IMR-90 (cell line): Measurements from ENCODE around the gene TPCN1. TPM values are rescaled to one million over a fixed set of nuclear protein-coding genes. Genes with fewer than 3 reads are reported as not detected.

ENCODE experiments used
- ATAC-seq: fragments of 200-7000 bp; cut with Tn5 transposase; 2 replicates; pipeline ENCODE4 v1.9.1; 2020; ENCODE audit warnings: low read depth, mild to moderate bottlenecking, moderate library complexity
- BruUV-seq: library from RNA; stranded (reverse); fragments of 400-500 nt; replicated peaks from 2 replicates; lab custom pipeline; 2021; lab: Mats Ljungman, UMichigan
- CTCF ChIA-PET: fragments of 300-600 bp; formaldehyde crosslinking; extraction: SDS; loops from one replicate; lab custom pipeline; 2021; ENCODE audit warnings: antibody characterized with exemption; lab: Yijun Ruan, JAX
- POLR2A ChIA-PET: fragments of 300-600 bp; sonication (Branson Sonifier 250); formaldehyde crosslinking; loops from one replicate; lab custom pipeline; 2022; ENCODE audit warnings: antibody characterized with exemption; ENCODE audit not compliant: unreplicated experiment; lab: Charles Lee
- DNase-seq: peaks from one replicate; pipeline ENCODE4 v3.0.0; 2013
- H2AFZ ChIP-seq: replicated peaks from 2 replicates; pipeline ENCODE3; 2013; ENCODE audit warnings: low read length, mild to moderate bottlenecking; ENCODE audit not compliant: poor library complexity
- H2AK5ac ChIP-seq: 2 replicates; pipeline ENCODE4 v1.6.1; 2013; ENCODE audit warnings: low read depth, low read length, inconsistent platforms
- H2AK9ac ChIP-seq: replicated peaks from 2 replicates; pipeline ENCODE3; 2013; ENCODE audit warnings: mild to moderate bottlenecking, low read depth, low read length, moderate library complexity; ENCODE audit not compliant: poor library complexity
- H2BK120ac ChIP-seq: 2 replicates; pipeline ENCODE4 v1.6.1; 2013; ENCODE audit warnings: low read depth, low read length, inconsistent platforms
- H2BK15ac ChIP-seq: 3 replicates; pipeline ENCODE4 v1.6.1; 2013; ENCODE audit warnings: low read depth, low read length, inconsistent platforms
- H2BK20ac ChIP-seq: 2 replicates; pipeline ENCODE4 v1.6.1; 2013; ENCODE audit warnings: low read depth, mild to moderate bottlenecking, inconsistent platforms, low read length, moderate library complexity
- H2BK5ac ChIP-seq: 2 replicates; pipeline ENCODE4 v1.6.1; 2013; ENCODE audit warnings: mild to moderate bottlenecking, low read depth, low read length, inconsistent platforms; ENCODE audit not compliant: poor library complexity, severe bottlenecking
- H3K14ac ChIP-seq: replicated peaks from 2 replicates; pipeline ENCODE4 v1.6.1; 2013; ENCODE audit warnings: low read depth, low read length, inconsistent platforms
- H3K18ac ChIP-seq: 2 replicates; pipeline ENCODE4 v1.6.1; 2013; ENCODE audit warnings: low read depth, low read length, control low read depth
- H3K23ac ChIP-seq: 2 replicates; pipeline ENCODE4 v1.6.1; 2013; ENCODE audit warnings: low read depth, low read length, inconsistent platforms
- H3K27ac ChIP-seq: 2 replicates; pipeline ENCODE4 v1.5.1; 2013; ENCODE audit warnings: mild to moderate bottlenecking, control low read depth, low read length; ENCODE audit not compliant: insufficient read depth
- H3K27me3 ChIP-seq: 2 replicates; pipeline ENCODE4 v1.6.1; 2013; ENCODE audit warnings: low read length; ENCODE audit not compliant: control insufficient read depth, insufficient read depth
- H3K36me3 ChIP-seq: 2 replicates; pipeline ENCODE4 v1.6.1; 2013; ENCODE audit warnings: low read length, mixed read lengths; ENCODE audit not compliant: control insufficient read depth, insufficient read depth
- H3K4ac ChIP-seq: 2 replicates; pipeline ENCODE4 v1.6.1; 2013; ENCODE audit warnings: low read depth, low read length, inconsistent platforms
- H3K4me1 ChIP-seq: 2 replicates; pipeline ENCODE4 v1.6.1; 2013; ENCODE audit warnings: low read length, mixed read lengths; ENCODE audit not compliant: control insufficient read depth, insufficient read depth
- H3K4me2 ChIP-seq: 2 replicates; pipeline ENCODE4 v1.6.1; 2013; ENCODE audit warnings: low read depth, mild to moderate bottlenecking, control low read depth, low read length, moderate library complexity
- H3K4me3 ChIP-seq: 2 replicates; pipeline ENCODE4 v1.5.1; 2013; ENCODE audit warnings: low read depth, mild to moderate bottlenecking, control low read depth, low read length, moderate library complexity; ENCODE audit not compliant: insufficient read depth
- H3K56ac ChIP-seq: 2 replicates; pipeline ENCODE4 v1.6.1; 2013; ENCODE audit warnings: low read length, inconsistent platforms; ENCODE audit not compliant: insufficient read depth; ENCODE audit errors: extremely low read depth
- H3K79me1 ChIP-seq, 2 experiments: 2 replicates each; pipeline ENCODE4 v1.6.1; 2013; ENCODE audit warnings: low read length in 2 of 2, inconsistent platforms in 1 of 2, low read depth in 1 of 2
- H3K9ac ChIP-seq: 2 replicates; pipeline ENCODE4 v1.6.1; 2013; ENCODE audit warnings: low read depth, low read length, control low read depth
- H3K9me1 ChIP-seq: 2 replicates; pipeline ENCODE4 v1.6.1; 2013; ENCODE audit warnings: low read length, inconsistent platforms; ENCODE audit not compliant: insufficient read depth
- H3K9me3 ChIP-seq: 2 replicates; pipeline ENCODE4 v1.6.1; 2013; ENCODE audit warnings: low read length; ENCODE audit not compliant: control insufficient read depth, insufficient read depth
- H4K20me1 ChIP-seq: 2 replicates; pipeline ENCODE4 v1.6.1; 2013; ENCODE audit warnings: low read length, inconsistent platforms; ENCODE audit not compliant: insufficient read depth
- H4K5ac ChIP-seq: 2 replicates; pipeline ENCODE4 v1.6.1; 2013; ENCODE audit warnings: mild to moderate bottlenecking, low read depth, low read length, control low read depth
- H4K8ac ChIP-seq, 2 experiments: 2 replicates each; pipeline ENCODE4 v1.6.1; 2013; ENCODE audit warnings: low read depth in 2 of 2, low read length in 2 of 2, control low read depth in 1 of 2, inconsistent platforms in 1 of 2
- H4K91ac ChIP-seq: 2 replicates; pipeline ENCODE4 v1.6.1; 2013; ENCODE audit warnings: low read depth, low read length, inconsistent platforms; ENCODE audit not compliant: insufficient read depth
- BHLHE40 ChIP-seq: fragments of 150-350 bp; IDR thresholded peaks from 2 replicates; pipeline ENCODE4 v1.6.1; 2016; ENCODE audit warnings: mild to moderate bottlenecking, low read depth, low read length
- CEBPB ChIP-seq: IDR thresholded peaks from 2 replicates; pipeline ENCODE4 v1.6.1; 2012; ENCODE audit warnings: low read depth, low read length, improper control_type of control experiment
- CHD1 ChIP-seq: IDR thresholded peaks from 2 replicates; pipeline ENCODE4 v1.6.1; 2012; ENCODE audit warnings: low read depth, low read length, improper control_type of control experiment
- CTCF ChIP-seq: conservative IDR thresholded peaks from 2 replicates; pipeline ENCODE4 v1.5.1; 2012; ENCODE audit warnings: mild to moderate bottlenecking, low read depth, low read length, improper control_type of control experiment
- ELK1 ChIP-seq: fragments of 150-350 bp; IDR thresholded peaks from 2 replicates; pipeline ENCODE4 v1.6.1; 2016; ENCODE audit warnings: low read depth, mild to moderate bottlenecking, low read length, moderate library complexity, borderline replicate concordance
- FOS ChIP-seq: fragments of 150-350 bp; IDR thresholded peaks from 2 replicates; pipeline ENCODE4 v1.6.1; 2016; ENCODE audit warnings: low read depth, low read length
- MAFK ChIP-seq: IDR thresholded peaks from 2 replicates; pipeline ENCODE4 v1.6.1; 2012; ENCODE audit warnings: low read depth, low read length, improper control_type of control experiment
- MAZ ChIP-seq: IDR thresholded peaks from 2 replicates; pipeline ENCODE4 v1.6.1; 2012; ENCODE audit warnings: low read depth, mild to moderate bottlenecking, low read length, improper control_type of control experiment, moderate library complexity, borderline replicate concordance
- MXI1 ChIP-seq: IDR thresholded peaks from 2 replicates; pipeline ENCODE4 v1.6.1; 2012; ENCODE audit warnings: low read depth, mild to moderate bottlenecking, low read length, moderate library complexity, borderline replicate concordance
- NFE2L2 ChIP-seq: fragments of 150-350 bp; IDR thresholded peaks from 2 replicates; pipeline ENCODE4 v1.6.1; 2016; ENCODE audit warnings: low read depth, mild to moderate bottlenecking, low read length
- POLR2A ChIP-seq: IDR thresholded peaks from 2 replicates; pipeline ENCODE4 v1.6.1; 2012; ENCODE audit warnings: mild to moderate bottlenecking, low read depth, low read length
- RAD21 ChIP-seq: IDR thresholded peaks from 2 replicates; pipeline ENCODE4 v1.6.1; 2012; ENCODE audit warnings: low read length, improper control_type of control experiment
- RCOR1 ChIP-seq: IDR thresholded peaks from 2 replicates; pipeline ENCODE4 v1.6.1; 2012; ENCODE audit warnings: mild to moderate bottlenecking, low read length, improper control_type of control experiment; ENCODE audit not compliant: insufficient replicate concordance
- RFX5 ChIP-seq: IDR thresholded peaks from 2 replicates; pipeline ENCODE4 v1.8.0; 2012; ENCODE audit warnings: low read depth, mild to moderate bottlenecking, low read length, moderate library complexity
- SMC3 ChIP-seq: fragments of 150-350 bp; IDR thresholded peaks from 2 replicates; pipeline ENCODE4 v1.6.1; 2016; ENCODE audit warnings: low read depth, mild to moderate bottlenecking, antibody characterized with exemption, low read length, moderate library complexity
- USF2 ChIP-seq: fragments of 150-350 bp; IDR thresholded peaks from 2 replicates; pipeline ENCODE4 v1.6.1; 2017; ENCODE audit warnings: mild to moderate bottlenecking, antibody characterized with exemption, low read length, low read depth
- WGBS, 2 experiments: methylation state at CpG; one replicate each; pipeline versions ENCODE4 v1.1.5 to v1.1.7; 2013; ENCODE audit warnings: missing lambda C conversion rate in 2 of 2; ENCODE audit not compliant: insufficient read length in 1 of 2; ENCODE audit errors: extremely low coverage in 2 of 2; 5-methylcytosine and 5-hydroxymethylcytosine counted together
- dilution Hi-C: fragments of 300-500 bp; cut with HindIII; formaldehyde crosslinking; loops from one replicate; pipeline ENCODE4 v1.14.3; 2018; ENCODE audit warnings: low sequenced_read_pairs; ENCODE audit not compliant: unreplicated experiment
- in situ Hi-C: fragments of 300-500 bp; cut with MboI; formaldehyde crosslinking; loops from 3 replicates; pipeline ENCODE4 v1.14.3; 2019; ENCODE audit warnings: low sequenced_read_pairs, inconsistent platforms, mixed read lengths
- intact Hi-C: fragments of 100-400 bp; cut with micrococcal nuclease; formaldehyde crosslinking; loops from 2 replicates; pipeline ENCODE4 v1.10.0; 2022
- polyA plus RNA-seq, 3 experiments: library from polyadenylated mRNA; depleted of rRNA; stranded (reverse); fragments of >200 nt; gene quantifications; 2 replicates each; pipeline ENCODE4 v1.2.3, GENCODE V29; 2012; ENCODE audit warnings: low replicate concordance in 1 of 3
- total RNA-seq: library from RNA; depleted of rRNA; stranded (reverse); fragments of >200 nt; gene quantifications from 2 replicates; pipeline ENCODE4 v1.2.3, GENCODE V29; 2012

Gene TPCN1
- total and polyA plus RNA-seq, 2 of the 4 experiments (the other 2 are of a cell fraction) = 2.0 to 13.2 TPM

GRCh38 chr12:113261847-113262470, 40.7 kb downstream of the TPCN1 start:
- intact Hi-C loops = no loop called here
- no TSS peak for BruUV-seq
- no peaks in the 10 kb centered on the region for H3K79me1 ChIP-seq

More at GRCh38 chr12:113261847-113262470, 40.7 kb downstream of the TPCN1 start:
- no peak overlapping the region for H2BK5ac ChIP-seq
- H3K18ac ChIP-seq = no peak overlapping the region
- no peak overlapping the region for H3K14ac ChIP-seq
- in situ Hi-C loops (no loop called here), dilution Hi-C loops (no loop called here)
- no peak overlapping the region for H2BK120ac ChIP-seq
- no peak for ATAC-seq
- H4K5ac ChIP-seq = no peak overlapping the region
- no peak overlapping the region for H2AK9ac ChIP-seq
- no peaks in the 10 kb centered on the region for H3K9me3 ChIP-seq
- no peak overlapping the region for H3K27ac ChIP-seq
- ChIA-PET CTCF (no interaction called here), POLR2A (no interaction called here)
- no peaks in the 10 kb centered on the region; the same call in 1 of the 2 replicates for H3K9me1 ChIP-seq
- H4K91ac ChIP-seq = no peak overlapping the region
- no peak overlapping the region for H2BK20ac ChIP-seq
- no peak overlapping the region for H3K4me3 ChIP-seq
- no peak overlapping the region for H3K56ac ChIP-seq
- H2AK5ac ChIP-seq = no peak overlapping the region
- DNase-seq = peak; percentile 22
- peaks cover 4% of the 10 kb centered on the region; the same call in 1 of the 2 replicates for H3K36me3 ChIP-seq
- no peaks in the 10 kb centered on the region for H4K20me1 ChIP-seq
- peaks cover 2% of the 10 kb centered on the region; the same call in 1 of the 2 replicates for H3K4me1 ChIP-seq
- no peak overlapping the region for H4K8ac ChIP-seq
- no peak overlapping the region for H3K4ac ChIP-seq
- 100% methylated on average over 2 of the region's 6 CpGs; no CpG with 5 or more reads in 1 of the 2 experiments for WGBS, 2 experiments
- no peaks in the 10 kb centered on the region for H3K27me3 ChIP-seq
- H3K4me2 ChIP-seq = no peak overlapping the region
- TF ChIP-seq MXI1 (no peak), FOS (no peak), ELK1 (no peak), RFX5 (no peak), CEBPB (no peak), MAZ (no peak), USF2 (no peak), BHLHE40 (no peak), POLR2A (no peak), SMC3 (no peak), RAD21 (no peak), MAFK (no peak), CHD1 (no peak), CTCF (no peak), NFE2L2 (no peak), RCOR1 (no peak)
- H3K23ac ChIP-seq = no peak overlapping the region
- H3K9ac ChIP-seq = no peak overlapping the region
- H2BK15ac ChIP-seq = no peak overlapping the region
- H2AFZ ChIP-seq = no peak overlapping the region
